HG03558 (cell line): ENCODE results near the gene PCDHGA3.
"Not testable (repeated sequence)": the region's sequence is repeated elsewhere in the genome, so short reads cannot be mapped to it uniquely, and the experiment has no call there.

ENCODE experiments used
- ATAC-seq: cut with Tn5 transposase; IDR thresholded peaks from one replicate; pipeline ENCODE4 v1.9.1; 2021; ENCODE audit warnings: moderate number of reproducible peaks; ENCODE audit not compliant: unreplicated experiment; ENCODE audit errors: extremely low read depth

The PCDHGA3 gene

DNA sequence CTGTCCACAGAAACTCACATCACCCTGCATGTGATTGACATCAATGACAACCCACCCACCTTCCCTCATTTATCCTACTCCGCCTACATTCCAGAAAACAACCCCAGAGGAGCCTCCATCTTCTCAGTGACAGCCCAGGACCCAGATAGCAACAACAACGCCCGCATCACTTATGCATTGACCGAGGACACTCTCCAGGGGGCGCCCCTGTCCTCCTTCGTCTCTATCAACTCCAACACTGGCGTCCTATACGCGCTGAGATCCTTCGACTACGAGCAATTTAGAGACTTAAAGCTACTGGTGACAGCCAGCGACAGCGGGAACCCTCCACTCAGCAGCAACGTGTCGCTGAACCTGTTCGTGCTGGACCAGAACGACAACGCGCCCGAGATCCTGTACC is 1.7 kb downstream of the PCDHGA3 start:
- no peak for ATAC-seq

DNA sequence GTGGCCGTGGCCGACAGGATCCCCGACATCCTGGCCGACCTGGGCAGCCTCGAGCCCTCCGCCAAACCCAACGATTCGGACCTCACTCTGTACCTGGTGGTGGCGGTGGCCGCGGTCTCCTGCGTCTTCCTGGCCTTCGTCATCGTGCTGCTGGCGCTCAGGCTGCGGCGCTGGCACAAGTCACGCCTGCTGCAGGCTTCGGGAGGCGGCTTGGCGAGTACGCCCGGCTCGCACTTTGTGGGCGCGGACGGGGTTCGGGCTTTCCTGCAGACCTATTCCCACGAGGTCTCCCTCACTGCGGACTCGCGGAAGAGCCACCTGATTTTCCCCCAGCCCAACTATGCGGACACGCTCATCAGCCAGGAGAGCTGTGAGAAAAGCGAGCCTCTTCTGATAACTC is 2.4 kb downstream of the PCDHGA3 start:
- not testable (repeated sequence) for ATAC-seq

GRCh38 chr5:141349917-141350619 is 6.4 kb downstream of the PCDHGA3 start, which contains the start of gene PCDHGB1:
Gene PCDHGB1, plus strand, starts transcription at chr5:141350099. Its CDS starts 162 bp downstream, at chr5:141350261.
- no peak for ATAC-seq

DNA sequence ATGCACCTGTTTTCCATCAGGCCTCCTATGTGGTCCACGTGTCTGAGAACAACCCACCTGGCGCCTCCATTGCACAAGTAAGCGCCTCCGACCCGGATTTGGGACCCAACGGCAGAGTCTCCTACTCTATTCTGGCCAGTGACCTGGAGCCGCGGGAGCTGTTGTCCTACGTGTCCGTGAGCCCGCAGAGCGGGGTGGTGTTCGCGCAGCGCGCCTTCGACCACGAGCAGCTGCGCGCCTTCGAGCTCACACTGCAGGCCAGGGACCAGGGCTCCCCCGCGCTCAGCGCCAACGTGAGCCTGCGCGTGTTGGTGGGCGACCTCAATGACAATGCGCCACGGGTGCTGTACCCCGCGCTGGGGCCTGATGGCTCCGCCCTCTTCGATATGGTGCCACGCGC is 8.0 kb downstream of the PCDHGA3 start:
- no peak for ATAC-seq

DNA sequence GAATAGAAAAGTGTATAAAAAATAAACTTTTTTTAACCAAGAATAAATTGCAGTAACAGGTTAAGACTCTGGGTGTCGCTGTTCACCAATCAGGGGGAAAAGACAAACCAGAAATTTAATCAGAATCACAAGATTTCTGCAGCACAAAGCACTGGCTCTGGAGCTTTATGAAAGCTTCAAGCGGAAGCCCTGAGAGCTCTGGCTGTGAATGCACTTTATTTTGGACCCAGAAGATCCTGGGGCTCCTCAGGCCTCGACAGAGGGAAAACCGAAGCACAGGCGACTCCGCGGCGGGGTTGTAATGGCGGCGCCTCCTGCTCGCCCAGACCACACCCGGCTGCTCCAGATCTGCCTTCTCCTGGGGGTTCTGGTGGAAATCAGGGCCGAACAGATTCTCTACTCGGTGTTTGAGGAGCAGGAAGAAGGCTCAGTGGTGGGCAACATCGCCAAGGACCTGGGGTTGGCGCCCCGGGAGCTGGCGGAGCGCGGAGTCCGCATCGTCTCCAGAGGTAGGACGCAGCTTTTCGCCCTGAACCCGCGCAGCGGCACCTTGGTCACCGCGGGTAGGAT is 11.4 kb downstream of the PCDHGA3 start, which contains the start of gene PCDHGA4:
PCDHGA4 (plus strand) TSS at position 122 of the 570 bp plus-strand sequence; CDS start at position 209, 87 bp downstream.
- no peak for ATAC-seq

DNA sequence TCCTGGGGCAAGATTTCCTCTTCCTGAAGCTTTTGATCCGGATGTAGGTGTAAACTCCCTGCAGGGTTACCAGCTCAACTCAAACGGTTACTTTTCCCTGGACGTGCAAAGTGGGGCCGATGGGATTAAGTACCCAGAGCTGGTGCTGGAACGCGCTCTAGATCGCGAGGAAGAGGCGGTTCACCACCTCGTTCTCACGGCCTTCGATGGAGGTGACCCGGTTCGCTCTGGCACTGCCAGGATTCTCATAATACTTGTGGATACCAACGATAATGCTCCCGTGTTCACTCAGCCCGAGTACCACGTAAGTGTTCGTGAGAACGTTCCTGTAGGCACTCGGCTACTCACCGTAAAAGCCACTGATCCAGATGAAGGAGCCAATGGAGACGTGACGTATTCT is 12.0 kb downstream of the PCDHGA3 start:
- ATAC-seq: no peak

GRCh38 chr5:141356133-141356532 is 12.5 kb downstream of the PCDHGA3 start:
- no peak for ATAC-seq

DNA sequence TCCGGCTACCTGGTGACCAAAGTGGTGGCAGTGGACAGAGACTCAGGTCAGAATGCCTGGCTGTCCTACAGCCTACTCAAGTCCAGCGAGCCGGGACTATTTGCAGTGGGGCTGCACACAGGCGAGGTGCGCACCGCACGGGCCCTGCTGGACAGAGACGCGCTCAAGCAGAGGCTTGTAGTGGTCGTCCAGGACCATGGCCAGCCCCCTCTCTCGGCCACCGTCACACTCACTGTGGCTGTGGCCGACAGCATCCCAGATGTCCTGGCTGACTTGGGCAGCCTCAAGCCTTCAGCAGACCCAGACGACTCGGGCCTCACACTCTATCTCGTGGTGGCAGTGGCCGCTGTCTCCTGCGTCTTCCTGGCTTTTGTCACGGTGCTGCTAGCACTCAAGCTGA is 13.3 kb downstream of the PCDHGA3 start:
- no peak for ATAC-seq

DNA sequence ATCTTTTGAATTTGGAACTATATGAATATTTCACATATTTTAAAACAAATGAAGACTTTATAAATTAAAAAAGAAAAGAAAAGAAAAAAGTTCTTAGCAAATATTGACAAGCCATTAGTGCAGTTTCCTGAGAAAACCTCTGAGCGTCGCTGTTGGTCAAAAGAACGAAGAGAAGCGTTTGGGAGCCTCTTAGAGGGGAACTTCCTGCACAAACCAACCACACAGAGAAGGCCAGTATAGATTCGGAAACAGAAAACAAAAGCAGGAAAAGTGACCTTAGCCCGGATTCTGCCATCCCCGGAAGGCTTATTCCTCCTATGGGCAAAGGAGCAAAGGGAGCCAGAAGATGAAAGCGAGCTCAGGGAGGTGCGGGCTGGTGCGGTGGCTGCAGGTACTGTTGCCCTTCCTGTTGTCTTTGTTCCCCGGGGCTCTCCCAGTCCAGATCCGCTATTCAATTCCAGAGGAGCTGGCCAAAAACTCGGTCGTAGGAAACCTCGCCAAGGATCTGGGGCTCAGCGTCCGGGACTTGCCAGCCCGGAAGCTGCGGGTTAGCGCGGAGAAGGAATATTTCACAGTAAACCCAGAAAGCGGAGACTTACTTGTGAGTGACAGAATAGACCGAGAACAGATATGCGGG is 16.3 kb downstream of the PCDHGA3 start, which contains the start of gene PCDHGB2:
PCDHGB2 (plus strand) TSS at position 205 of the 637 bp plus-strand sequence; CDS start at position 347, 142 bp downstream.
- ATAC-seq: no peak

GRCh38 chr5:141360685-141361084 is 17.1 kb downstream of the PCDHGA3 start:
- ATAC-seq: no peak

GRCh38 chr5:141362719-141363118 is 19.1 kb downstream of the PCDHGA3 start:
- ATAC-seq: no peak

DNA sequence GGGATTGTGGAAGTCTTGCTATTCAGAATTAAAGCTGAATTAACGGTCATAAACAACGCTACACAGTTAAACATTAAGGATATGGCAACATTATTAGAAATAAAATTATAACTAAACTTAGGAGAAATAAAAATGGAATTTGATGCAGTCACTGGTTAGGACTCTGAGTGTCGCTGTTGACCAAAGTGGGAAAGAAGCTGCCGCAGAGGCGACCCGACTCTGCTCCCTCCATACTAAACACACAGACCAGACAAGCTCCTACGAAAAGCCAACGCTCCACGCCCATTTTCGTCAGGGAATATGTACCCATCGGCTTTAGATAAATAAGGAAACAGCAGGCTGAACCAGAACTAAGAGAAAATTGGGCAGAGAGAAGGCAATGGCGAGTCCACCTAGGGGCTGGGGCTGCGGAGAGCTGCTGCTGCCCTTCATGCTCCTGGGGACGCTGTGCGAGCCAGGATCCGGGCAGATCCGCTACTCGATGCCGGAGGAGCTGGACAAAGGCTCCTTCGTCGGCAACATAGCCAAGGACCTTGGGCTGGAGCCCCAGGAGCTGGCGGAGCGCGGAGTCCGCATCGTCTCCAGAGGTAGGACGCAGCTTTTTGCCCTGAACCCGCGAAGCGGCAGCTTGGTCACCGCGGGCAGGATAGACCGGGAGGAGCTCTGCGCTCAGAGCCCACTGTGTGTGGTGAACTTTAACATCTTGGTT is 20.5 kb downstream of the PCDHGA3 start, which contains the start of gene PCDHGA5:
PCDHGA5 (plus strand) TSS at position 211 of the 709 bp plus-strand sequence; CDS start at position 380, 169 bp downstream.
- ATAC-seq: no peak

DNA sequence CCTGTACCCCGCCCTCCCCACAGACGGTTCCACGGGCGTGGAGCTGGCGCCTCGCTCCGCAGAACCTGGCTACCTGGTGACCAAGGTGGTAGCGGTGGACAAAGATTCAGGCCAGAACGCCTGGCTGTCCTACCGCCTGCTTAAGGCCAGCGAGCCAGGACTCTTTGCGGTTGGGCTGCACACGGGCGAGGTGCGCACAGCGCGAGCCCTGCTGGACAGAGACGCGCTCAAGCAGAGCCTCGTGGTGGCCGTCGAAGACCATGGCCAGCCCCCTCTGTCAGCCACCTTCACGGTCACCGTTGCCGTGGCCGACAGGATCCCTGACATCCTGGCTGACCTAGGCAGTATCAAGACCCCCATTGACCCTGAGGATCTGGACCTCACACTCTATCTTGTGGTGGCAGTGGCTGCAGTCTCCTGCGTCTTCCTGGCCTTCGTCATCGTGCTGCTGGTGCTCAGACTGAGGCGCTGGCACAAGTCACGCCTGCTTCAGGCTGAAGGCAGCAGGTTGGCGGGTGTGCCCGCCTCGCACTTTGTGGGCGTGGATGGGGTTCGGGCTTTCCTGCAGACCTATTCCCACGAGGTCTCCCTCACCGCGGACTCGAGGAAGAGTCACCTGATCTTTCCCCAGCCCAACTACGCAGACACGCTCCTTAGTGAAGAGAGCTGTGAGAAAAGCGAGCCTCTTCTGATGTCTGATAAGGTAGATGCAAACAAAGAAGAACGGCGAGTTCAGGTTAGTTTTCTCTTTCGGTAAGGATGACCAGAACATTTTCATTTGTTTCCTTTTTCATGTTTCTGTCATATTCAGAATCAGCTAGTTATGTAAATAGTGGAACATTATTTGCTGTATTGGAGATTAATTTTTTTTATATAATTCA is 22.6 kb downstream of the PCDHGA3 start:
- ATAC-seq: no peak

DNA sequence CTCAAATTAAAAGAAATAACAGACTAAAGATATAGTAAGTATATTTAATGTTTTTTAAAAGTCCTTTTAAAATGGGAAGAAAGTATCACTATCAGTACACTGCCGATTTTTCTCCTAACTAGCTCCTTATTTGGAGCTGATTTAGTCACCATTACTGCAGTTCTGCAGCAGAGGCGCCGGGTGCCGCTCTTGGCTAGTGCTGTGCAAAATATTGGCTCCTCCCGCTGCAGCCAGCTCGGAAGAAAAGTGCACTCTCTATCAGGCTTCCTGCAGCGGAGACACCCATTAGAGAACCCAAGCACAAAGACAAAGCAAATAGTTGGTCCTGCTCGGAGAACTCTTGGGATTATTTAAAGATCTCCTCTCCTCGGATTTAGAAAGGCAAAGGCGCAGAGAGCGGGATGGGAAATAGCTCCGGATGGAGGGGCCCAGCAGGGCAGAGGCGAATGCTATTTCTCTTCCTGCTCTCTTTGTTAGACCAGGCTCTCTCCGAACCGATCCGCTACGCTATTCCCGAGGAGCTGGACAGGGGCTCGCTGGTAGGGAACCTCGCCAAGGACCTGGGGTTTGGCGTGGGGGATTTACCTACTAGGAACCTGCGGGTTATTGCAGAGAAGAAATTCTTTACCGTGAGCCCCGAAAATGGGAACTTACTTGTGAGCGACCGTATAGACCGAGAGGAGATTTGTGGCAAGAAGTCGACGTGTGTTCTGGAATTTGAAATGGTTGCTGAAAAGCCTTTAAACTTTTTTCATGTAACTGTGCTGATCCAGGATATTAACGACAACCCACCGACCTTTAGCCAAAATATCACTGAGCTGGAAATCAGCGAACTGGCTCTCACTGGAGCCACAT is 26.6 kb downstream of the PCDHGA3 start, which contains the start of gene PCDHGB3:
PCDHGB3 (plus strand) TSS at position 249 of the 855 bp plus-strand sequence; CDS start at position 402, 153 bp downstream.
- peak; percentile 68 for ATAC-seq

GRCh38 chr5:141371572-141372475 is 28.2 kb downstream of the PCDHGA3 start:
- ATAC-seq: no peak

DNA sequence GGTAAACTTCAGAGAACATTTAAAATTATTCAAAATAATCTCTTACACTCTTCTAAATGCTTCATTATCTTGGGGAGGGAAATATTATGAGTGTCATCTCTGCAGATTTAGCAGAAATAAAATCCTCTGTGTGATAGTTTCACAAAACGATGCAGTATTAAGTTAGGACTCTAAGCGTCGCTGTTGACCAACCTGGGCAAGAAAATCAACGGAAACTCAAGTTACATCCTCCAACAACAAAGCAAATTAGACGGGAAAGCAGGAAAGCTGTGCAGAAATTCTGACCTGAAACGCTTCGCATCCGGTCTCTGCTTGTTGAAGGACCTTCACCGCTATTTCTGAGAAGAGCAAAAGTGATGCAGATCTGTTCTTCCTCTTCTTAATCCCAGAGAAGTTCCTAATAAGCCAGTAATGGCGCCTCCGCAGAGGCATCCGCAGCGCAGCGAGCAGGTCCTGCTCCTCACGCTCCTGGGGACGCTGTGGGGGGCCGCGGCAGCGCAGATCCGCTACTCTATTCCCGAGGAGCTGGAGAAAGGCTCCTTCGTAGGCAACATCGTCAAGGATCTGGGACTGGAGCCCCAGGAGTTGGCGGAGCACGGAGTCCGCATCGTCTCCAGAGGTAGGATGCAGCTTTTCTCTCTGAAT is 30.2 kb downstream of the PCDHGA3 start, which contains the start of gene PCDHGA6:
PCDHGA6 (plus strand) TSS at position 219 of the 645 bp plus-strand sequence; CDS start at position 412, 193 bp downstream.
- ATAC-seq: no peak

DNA sequence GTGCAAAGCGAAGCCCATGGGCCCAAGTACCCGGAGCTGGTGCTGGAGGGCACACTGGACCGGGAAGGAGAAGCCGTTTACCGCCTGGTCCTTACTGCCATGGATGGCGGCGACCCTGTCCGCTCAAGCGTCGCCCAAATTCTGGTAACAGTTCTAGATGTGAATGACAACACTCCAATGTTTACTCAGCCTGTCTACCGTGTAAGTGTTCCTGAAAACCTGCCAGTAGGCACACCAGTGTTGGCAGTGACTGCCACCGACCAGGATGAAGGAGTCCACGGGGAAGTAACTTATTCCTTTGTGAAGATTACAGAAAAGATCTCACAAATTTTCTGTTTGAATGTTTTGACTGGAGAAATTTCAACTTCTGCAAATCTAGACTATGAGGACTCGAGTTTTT is 31.0 kb downstream of the PCDHGA3 start:
- ATAC-seq: no peak
